ENCODE measurements around the gene ADAMTS2. TPM values are rescaled to one million over a fixed set of nuclear protein-coding genes. Genes with fewer than 3 reads are reported as not detected.

The ADAMTS2 gene
- total RNA-seq, 1 donor from 2014 or later: 25.5 TPM

GRCh38 chr5:179237770-179238627 lies 107.3 kb downstream of the ADAMTS2 start:
- DNase-seq (ENCODE audit: low read depth): no peak

DNA sequence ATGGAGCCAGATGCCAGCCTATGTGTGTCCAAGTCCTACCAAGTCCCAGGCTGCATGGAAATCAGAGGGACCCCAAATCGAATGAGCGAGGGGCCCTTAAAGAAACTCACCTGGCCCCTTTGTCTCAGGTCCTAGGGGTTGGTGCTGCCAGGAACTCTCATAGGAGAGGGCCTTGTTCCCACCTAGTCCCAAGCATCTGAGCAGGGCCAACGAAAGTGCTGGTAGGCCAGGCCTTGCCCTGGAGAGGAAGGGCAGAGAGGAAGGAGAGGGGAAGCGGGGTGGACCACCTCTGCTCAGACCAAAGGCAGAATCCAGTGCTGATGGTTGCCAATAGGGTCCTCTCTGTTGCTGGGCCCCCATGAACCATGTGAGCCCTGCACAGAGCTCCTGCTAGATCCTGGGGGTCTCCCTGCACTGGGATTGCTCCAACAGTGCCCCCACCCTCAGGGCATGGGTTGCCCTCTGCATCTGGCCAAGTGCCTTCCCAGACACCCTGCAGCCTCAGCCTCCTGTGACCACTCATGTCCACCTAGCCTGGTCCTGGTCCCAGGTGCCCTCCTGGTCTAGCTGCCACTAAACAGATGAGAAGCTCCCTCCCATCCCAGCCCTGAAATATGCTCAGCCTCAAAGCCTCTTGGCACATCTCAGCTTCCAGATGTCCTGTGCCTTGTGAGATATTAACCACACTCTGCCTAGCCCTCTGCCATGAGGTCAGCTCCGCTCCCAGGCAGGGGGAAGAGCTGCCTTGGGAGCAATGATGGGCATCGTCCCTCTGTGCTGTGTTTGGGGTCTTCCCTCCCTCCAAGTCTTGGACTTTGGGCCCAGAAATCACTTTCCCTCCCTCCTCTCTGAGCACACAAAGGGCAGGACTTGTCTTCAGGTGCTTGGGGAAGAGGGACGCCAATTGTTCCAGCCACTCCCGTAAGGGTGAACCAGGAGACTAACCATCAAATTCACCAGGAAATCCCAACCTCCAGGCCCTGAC lies 109.6 kb downstream of the ADAMTS2 start:
- DNase-seq (ENCODE audit: low read depth): no peak

GRCh38 chr5:179234563-179235135 lies 110.6 kb downstream of the ADAMTS2 start:
- DNase-seq (ENCODE audit: low read depth): no peak

GRCh38 chr5:179233909-179234562 lies 111.2 kb downstream of the ADAMTS2 start:
- DNase-seq (ENCODE audit: low read depth): no peak

GRCh38 chr5:179232091-179232735 lies 113.0 kb downstream of the ADAMTS2 start:
- DNase-seq (ENCODE audit: low read depth): no peak

- no peak for DNase-seq (ENCODE audit: low read depth)
These were observed 114.0 kb downstream of the ADAMTS2 start for GRCh38 chr5:179231309-179231708.

DNA sequence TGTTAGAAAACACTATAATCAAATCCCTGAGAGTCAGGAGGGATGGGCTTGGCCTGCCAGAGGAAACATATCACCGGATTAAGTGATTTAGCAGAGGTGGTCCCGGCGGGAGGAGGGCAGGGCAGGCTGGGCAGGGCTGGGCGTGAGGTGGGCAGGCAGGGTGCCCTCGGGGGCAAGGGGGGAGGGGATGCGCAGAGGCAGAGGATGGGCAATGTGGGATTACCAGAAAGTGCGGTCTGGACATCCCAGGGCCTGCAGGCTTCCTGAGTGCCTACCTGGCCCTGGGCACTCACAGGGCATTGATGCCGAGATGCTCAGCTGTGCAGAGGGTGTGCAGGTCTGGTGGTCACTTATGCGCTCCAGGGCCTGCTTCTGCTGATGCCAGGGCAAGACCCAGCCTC lies 115.2 kb downstream of the ADAMTS2 start:
- DNase-seq (ENCODE audit: low read depth): no peak

DNA sequence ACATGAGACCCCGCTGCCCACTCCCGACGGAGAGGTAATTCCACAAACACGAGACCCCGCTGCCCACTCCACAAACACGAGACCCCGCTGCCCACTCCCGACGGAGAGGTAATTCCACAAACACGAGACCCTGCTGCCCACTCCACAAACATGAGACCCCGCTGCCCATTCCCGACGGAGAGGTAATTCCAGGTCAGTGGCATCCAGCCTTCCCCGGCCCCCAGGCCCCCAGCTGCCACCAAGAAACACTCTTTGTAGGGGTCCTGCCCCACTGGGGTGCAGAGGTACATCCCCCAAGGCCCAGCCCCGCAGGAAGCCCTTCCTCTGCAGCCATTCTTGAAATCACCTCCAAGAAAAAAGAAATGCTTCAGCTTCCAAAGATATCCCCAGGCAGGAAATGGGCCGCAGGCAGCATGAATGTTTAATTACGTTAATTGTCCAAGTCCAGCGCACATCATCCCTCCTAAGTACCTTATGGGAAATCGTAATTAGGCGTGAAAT lies 115.9 kb downstream of the ADAMTS2 start:
- DNase-seq (ENCODE audit: low read depth): no peak

DNA sequence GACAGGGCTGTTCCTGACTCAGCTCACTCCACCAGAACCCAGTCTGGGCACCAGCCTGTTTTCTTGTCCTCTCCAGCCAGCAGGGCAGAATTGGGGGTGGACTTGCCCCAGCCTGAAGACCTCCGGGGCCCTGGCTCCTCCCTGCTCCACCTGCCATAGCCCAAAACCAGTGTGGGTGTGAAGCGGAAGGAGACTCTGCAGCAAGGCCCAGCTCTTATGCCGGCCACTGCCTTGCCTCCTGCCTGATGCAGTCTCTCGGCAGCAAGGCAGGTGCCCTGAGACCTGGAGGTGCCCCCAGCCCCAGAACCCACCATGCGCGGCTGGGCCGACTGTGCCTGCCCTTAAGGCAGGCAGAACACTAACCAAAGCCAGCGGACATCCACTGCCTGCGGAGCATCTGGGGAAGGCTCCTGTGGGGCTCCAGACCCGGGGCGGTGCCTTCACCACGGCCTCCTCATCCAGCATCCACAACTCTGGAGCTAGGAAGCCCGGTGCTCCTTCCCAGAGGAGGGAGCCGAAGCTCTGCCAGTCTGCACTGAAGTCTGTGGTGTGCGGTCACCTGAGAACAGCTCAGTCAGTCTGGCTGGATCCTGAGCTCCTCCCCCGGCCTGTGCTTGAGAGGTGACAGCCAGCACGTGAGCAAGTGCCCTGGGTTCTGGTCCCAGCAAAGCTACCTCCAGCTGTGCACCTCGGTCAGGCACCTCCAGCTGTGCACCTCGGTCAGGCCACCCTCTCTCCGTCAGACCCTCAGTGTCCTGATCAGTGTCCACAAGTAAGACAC lies 116.7 kb downstream of the ADAMTS2 start:
- DNase-seq (ENCODE audit: low read depth): no peak

DNA sequence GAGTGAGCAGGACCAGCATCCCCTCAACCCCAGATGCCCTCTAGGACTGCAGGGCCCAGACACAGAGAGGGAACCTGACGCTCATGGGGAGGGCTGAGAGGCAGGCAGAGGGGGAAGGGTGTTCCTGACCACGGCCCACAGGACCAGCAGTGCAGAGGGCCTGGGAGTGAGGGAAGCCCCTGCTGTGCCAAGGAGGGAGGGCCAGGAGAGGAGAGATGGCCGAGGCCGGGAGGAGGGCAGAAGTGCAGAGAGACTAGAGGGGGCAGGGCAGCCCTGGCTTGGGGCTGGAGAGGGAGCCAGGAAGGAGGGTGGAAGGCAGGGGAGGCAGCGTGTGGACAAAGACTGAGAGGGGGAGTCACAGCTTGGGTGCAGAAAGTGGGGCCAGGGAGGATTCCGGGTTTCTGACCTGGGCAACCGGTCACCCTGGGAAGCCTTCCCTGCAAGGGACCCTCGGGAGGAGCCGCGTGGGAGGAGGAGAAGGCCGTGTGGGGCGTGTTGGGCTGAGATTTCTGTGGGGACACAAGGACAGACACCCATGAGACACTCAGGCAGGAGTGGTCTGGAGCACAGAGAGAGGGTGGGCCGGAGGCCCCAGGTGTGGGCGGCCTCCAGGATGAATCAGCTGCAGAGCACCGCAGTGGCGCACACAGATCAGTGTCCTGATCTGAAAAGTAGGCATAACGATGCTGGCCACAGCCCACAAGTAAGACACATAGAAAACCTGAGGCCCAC lies 117.5 kb downstream of the ADAMTS2 start:
- no peak for DNase-seq (ENCODE audit: low read depth)

GRCh38 chr5:179227229-179227579 lies 118.1 kb downstream of the ADAMTS2 start:
- DNase-seq (ENCODE audit: low read depth): no peak

- no peak for DNase-seq (ENCODE audit: low read depth)
These were observed 118.6 kb downstream of the ADAMTS2 start for GRCh38 chr5:179226696-179227095.

DNA sequence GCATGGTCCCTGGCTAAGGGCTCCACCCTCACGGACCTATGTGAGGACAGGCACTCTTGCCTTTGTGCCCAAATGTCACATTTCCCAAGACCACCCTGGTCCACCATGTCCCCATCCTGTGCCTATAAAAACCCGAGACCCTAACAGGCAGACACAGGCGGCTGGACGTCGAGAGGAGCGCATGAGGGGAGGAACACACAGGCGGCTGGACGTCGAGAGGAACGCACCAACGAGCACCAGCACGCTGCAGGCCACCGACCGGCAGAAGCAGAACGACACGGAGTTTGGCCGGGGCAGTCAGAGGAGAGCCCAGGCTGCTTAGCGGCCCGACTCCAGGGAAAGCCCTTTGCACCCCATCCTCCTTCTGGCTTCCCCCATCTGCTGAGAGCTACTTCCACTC lies 119.9 kb downstream of the ADAMTS2 start:
- DNase-seq (ENCODE audit: low read depth): no peak

DNA sequence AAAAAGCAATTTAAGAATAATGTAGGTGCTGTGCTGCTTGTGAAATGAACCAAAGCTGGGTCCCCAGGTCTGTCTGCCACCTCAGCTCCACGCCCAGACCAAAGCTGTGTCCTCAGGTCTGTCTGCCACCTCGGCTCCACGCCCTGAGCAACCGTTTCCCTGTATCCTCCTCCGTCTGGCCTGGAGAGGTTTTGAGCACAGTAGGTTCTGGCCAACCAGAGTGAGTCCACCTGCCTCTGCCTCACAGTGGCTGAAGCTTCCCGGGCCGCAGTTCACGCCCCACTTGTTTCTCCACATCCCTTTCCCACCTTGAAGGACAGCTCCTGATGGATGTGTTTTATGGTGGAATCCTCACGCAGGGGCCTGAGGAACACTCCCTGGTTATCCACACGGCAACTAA lies 120.5 kb downstream of the ADAMTS2 start:
- DNase-seq (ENCODE audit: low read depth): no peak

DNA sequence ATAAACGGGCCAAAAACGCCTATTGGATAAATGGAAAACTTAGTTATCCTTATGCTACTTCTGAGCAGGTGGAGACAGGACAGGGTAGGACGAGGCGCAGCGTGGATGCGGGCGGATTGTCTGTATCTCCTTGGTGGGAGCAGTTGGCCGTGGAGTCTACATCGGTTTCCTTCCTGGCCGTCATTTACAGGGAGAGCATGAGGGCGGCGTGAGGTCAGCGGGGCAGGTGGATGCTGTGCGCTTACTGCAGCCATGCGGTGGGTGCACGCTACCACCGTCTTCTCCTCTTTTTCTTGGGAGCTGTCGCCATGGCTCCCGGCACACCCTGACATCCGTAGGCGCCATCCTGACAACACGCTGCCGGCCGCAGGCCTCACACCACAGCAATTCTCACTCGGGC lies 121.3 kb downstream of the ADAMTS2 start:
- DNase-seq (ENCODE audit: low read depth): no peak

DNA sequence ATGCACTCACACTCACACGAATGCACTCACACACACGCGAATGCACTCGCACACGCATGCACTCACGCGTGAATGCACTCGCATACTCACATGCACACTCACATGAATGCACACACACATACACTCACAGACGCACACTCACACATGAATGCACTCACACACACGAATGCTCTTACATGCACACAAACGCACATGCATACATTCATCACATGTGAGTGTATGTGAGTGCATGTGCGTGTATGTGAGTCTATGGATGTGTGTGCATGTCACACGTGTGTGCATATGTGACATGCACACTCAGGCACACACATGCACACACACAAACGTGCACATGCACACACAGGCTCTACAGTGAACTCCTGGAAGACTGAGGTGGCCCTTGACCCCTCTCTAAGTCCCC lies 121.7 kb downstream of the ADAMTS2 start:
- no peak for DNase-seq (ENCODE audit: low read depth)

DNA sequence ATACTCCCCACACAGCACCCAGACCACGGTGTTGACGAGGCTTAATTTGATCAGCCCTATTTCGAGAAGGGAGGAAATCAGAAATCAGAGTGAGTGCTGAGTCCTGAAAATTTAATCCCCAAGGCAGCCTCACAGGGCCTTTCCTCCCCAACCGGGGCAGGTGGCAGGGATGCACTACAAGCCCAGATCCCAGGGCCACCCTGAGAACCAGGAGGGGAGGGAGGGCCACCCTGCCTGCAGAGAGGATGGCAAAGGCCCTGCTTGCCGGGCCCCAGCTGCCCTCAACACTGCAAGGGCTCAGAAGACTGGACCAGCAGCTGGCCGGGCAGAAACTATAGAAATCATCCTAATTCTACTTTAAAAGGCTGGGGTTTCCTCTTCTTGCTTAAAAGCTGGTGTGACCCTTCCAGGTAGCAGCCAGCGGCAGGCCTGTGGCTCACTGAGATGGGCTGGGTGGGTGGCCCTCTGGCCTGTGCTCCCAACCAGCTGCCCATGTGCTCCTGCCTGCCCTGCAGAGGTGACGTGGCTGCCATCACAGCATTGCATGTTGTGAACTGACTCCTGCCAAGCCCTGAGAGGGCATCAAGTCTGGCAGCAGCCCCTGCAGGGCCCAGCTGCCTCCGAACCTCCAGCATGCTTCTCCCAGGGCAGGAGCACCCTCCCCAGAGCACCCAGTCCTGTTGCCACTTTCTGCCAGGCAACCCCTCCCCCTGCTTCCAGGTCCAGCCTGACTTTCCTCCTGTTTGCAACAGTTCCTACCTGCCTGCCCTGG lies 122.8 kb downstream of the ADAMTS2 start:
- DNase-seq (ENCODE audit: low read depth): no peak

GRCh38 chr5:179221877-179222220 lies 123.4 kb downstream of the ADAMTS2 start:
- DNase-seq (ENCODE audit: low read depth): no peak
